Motor neuron (in vitro differentiated cells): ENCODE measurements around the gene NFIB. TPM values are rescaled to one million over a fixed set of nuclear protein-coding genes. Genes with fewer than 3 reads are reported as not detected.
A peak's percentile ranks its signal among the peaks of the same experiment; 100 is the strongest.

Experiments used
- ATAC-seq, 8 experiments: fragments of 200-7000 bp; cut with Tn5 transposase; replicated peaks in 6 of 8; 2 replicates each; pipeline ENCODE4 v1.8.0; 2021; ENCODE audit warnings: mild to moderate bottlenecking in 8 of 8, moderate library complexity in 8 of 8
- H3K27ac ChIP-seq, 2 donors: fragments of 250-450 bp; sonication (Bioruptor Pico); 2 replicates each; pipeline ENCODE4 v1.9.0; 2021; ENCODE audit warnings: antibody characterized with exemption in 2 of 2, mild to moderate bottlenecking in 2 of 2, moderate library complexity in 1 of 2
- H3K4me1 ChIP-seq, 2 donors: fragments of 250-450 bp; sonication (Bioruptor Pico); replicated peaks in 1 of 2; 2 replicates each; pipeline ENCODE4 v1.6.1; 2021; ENCODE audit warnings: antibody characterized with exemption in 2 of 2, mild to moderate bottlenecking in 2 of 2, moderate library complexity in 1 of 2
- H3K4me3 ChIP-seq, 5 donors: fragments of 250-450 bp; sonication (Bioruptor Pico); 2 replicates each; pipeline ENCODE4 v1.9.0; 2021; ENCODE audit warnings: antibody characterized with exemption in 5 of 5, mild to moderate bottlenecking in 5 of 5, moderate library complexity in 4 of 5
- WGBS, 10 experiments: fragments of 450-650 bp; shearing (Covaris generic); methylation state at CpG; one replicate each; pipeline ENCODE4 v1.0.0; 2022; 5-methylcytosine and 5-hydroxymethylcytosine counted together
- in situ Hi-C, 9 experiments: fragments of 400-800 bp; cut with MboI; loops; one replicate each; pipeline ENCODE4 v1.15.0; 2021; ENCODE audit warnings: low sequenced_read_pairs in 9 of 9, low pct_unique_long_range_greater_than_20kb in 2 of 9; ENCODE audit not compliant: unreplicated experiment in 9 of 9
- total RNA-seq, 8 experiments: library from RNA; unstranded; fragments of 300-600 nt; gene quantifications; 2 replicates each; pipeline versions ENCODE4 v1.2.3 to v1.2.4, GENCODE V29; 2022

NFIB gene
- total RNA-seq, 8 experiments from 2014 or later, result 0.67 to 112 (median 13.0) TPM

DNA sequence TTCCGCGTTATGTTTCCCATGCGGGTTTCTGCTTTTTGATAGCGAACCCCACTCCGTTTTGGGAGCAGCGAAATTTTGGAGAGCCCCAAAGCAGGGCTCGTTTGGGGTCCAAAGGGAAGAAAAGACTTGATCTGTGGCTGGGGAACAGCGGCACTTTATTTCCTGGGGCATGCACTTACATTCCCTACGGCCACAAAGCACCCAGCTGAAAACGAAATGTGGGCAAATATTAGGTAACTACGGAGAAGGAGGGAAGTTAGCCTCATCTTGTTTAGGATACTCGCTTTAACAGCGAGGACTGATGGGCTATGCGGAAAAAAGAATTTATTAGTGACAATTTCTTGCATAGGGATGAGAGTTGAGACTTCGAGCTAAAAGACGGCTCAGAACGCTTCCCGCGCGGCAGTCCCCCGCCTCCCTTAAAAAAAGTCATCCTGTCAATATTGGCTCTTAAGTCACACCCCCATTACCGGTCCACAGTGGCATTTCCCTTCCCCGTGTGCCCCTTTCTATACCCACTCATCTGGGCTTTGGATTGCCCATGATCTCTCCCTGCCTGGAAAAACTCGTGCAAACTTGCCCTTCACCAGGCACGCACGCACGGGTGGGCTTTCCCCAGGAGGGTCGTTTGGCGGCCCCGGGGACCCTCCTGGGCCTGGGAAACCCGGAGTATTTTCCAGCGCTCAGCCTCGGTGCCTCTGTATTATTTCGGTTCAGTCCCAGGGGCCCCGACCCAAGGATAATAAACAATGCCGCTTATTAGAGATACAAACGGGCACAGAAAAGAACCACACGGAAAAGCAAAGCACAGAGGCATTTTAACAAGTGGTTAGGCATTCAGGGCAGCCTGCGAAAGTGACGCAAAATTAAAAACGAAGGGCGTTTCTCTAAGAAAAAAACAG, 35.8 kb upstream of the NFIB start:
- Histone ChIP-seq H3K4me3 (peak overlapping the region in 1 of 5 donors; percentile 30), H3K4me1 (peaks cover 13 to 32% of the 10 kb centered on the region in 2 donors), H3K27ac (no peak overlapping the region)
- 0 to 93% (median 9%) methylated on average over 2 to 32 of the region's 42 CpGs for WGBS, 10 experiments
- in situ Hi-C loops, result loop anchor here in 5 of 9 experiments (25.0 kb wide), 1 partner anchor 912 kb away; no protein-coding TSS in a partner anchor
- ATAC-seq, result no peak

DNA sequence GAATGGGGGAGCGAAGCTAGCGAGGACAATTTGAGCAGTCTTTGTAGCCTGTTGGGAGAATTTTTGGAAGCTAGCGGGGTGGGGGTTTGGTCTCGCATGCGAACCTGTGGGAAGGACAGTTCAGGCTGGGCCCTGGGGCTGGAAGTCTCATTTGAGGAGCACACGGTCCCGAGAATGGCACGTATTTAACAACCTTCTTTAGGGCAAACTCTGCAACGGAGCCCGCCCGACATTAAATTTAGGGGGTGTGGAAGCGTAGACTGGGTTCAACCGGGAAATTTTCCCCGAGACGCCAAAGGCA, 35.2 kb upstream of the NFIB start:
- ATAC-seq, result no peak
- H3K4me3 ChIP-seq, result peak overlapping the region in 2 of 5 donors; percentile 26 to 30
- WGBS, 10 experiments, result 0 to 83% (median 4%) methylated on average over 2 to 12 of the region's 15 CpGs; no CpG with 5 or more reads in 1 of the 10 experiments
- in situ Hi-C loops, result loop anchor here in 1 of 9 experiments (25.0 kb wide), 1 partner anchor 912 kb away; no protein-coding TSS in a partner anchor
- H3K27ac ChIP-seq, result no peak overlapping the region
- H3K4me1 ChIP-seq, result peaks cover 13 to 37% of the 10 kb centered on the region in 2 donors

DNA sequence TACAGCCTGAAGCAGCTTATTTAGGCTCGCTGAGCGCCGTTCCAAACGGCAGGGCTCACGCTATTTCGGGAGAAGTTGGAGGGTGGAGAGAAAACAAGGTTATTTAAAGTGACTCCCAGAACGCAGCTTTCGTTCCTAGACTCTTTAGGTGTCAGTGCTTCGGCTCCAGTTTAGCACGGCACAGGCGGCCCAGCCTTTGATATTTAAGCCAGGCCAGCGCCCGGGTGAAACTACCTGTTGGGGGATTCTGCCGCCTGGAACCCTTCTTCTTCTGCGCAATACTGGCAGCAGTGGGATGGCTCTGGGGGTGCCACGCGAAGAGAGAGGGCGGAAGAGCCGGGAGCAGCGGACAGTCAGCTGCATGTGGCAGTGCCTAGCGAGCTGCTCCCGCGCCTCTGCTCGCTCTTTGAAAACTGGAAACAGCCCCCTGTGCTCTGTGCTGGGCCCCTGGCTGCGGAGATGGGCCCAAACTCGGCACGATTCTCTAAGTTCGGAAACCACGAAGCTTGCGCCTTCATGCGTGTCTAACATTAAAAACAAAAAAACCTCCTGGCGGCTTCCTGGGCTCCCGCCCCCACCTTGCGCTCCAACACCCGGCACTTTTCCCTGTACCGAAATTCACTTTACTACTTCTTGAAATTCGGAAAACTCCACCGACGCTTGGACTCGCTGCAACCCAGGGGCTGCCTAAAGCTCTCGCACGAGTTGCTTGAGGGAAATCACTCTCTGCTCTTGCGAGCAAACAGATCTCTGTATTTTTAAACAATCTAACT, 34.6 kb upstream of the NFIB start:
- ATAC-seq, result peak in 7 of 8 experiments; percentile 2 to 32 (median 24)
- in situ Hi-C loops, result loop anchor here in 1 of 9 experiments (25.0 kb wide), 1 partner anchor 911 kb away; no protein-coding TSS in a partner anchor
- 0 to 28% (median 2%) methylated on average over 1 to 23 of the region's 43 CpGs for whole genome bisulfite sequencing, 10 experiments
- Histone ChIP-seq H3K4me1 (peaks cover 13 to 39% of the 10 kb centered on the region in 2 donors), H3K27ac (no peak overlapping the region), H3K4me3 (peak overlapping the region in 3 of 5 donors; percentile 26 to 31 (median 30))

DNA sequence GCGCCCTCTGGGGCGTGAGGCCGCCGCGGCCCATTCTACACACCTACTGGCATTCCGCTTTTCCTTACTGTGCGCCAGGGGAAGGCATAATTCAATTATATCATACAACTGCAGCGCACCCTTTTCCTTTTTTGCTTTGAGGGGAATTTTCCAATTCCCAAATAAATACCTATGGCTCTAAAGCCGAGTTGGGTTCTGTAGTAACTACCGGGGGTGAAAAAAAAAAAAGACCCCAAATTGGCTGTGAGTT, 34.1 kb upstream of the NFIB start:
- H3K4me1 ChIP-seq, result peaks cover 13 to 39% of the 10 kb centered on the region in 2 donors
- in situ Hi-C loops, result loop anchor here in 1 of 9 experiments (25.0 kb wide), 1 partner anchor 911 kb away; no protein-coding TSS in a partner anchor
- no peak overlapping the region for H3K27ac ChIP-seq

DNA sequence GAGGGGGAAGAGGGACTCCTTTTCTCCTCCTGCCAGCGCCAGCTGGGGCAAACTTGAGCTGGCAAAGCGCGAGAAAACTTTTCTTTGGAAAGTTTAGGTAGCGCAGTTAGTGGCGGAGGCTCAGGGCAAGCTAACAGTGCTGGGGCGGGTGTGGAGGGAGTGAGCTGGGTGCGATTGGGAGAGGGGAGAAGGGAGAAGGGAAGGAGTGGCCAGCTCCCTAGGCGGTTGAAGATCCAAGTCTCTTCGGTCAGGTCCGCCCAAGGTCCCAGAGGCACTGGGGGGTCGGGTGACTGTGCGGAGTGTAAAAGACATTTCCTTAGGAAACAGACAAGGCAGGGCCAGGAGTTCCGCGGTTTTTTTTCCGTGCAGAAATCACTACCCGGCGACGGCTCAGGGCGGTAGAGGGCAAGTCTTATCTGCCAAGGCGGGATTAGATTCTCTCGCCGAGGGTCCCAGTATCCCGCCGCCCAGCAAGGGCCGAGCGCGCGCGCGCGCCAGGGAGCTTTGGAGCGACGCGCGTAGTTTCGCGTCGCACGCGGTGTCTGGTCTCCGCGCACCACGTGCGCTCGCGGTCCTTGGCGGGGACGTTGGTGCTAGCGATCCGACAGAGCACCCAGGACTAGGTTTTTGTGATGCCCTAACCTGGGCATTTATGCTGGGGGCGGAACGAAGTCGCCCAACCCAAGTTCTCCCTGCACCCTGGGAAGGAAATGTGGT, 33.6 kb upstream of the NFIB start:
- whole genome bisulfite sequencing, 10 experiments, result 0 to 7% (median 3%) methylated on average over 4 to 31 of the region's 53 CpGs; no CpG with 5 or more reads in 7 of the 10 experiments

More for the DNA sequence above, 34.1 kb upstream of the NFIB start:
- peak; percentile 21 to 70 (median 40) for ATAC-seq
- WGBS, 10 experiments, result 0 to 17% (median 4%) methylated on average over 1 to 7 of the region's 10 CpGs; no CpG with 5 or more reads in 3 of the 10 experiments
- H3K4me3 ChIP-seq, result peak overlapping the region in 4 of 5 donors; percentile 12 to 31 (median 28)

DNA sequence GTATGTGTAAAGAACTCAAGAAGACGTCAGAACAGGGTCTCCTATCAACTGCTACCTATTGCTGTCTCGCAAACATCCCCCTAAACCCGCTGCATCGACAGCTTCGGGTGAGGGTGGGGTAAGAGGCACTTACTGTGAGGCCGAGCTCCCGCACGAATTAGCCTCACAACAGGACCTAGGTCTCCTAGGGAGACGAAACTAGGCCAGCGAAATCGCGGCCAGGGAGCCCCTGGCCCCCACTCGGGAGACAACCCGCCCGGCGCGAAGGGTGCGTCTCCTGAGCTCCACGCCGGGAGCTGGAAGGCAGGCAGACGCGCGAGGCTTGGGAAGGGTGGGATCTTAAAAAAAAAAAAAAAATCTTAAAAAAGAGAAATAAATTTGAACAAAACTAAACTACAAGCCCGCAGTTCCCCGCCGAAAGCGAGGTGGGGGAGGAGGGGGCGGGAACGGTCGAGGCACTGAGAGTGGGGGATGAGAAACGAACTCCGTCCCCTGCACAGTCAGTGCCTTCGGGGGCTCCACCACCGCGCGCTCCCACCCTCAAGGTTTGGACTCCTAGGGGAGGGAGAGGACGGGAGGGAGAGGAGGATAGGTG, 33.0 kb upstream of the NFIB start:
- no peak overlapping the region for H3K27ac ChIP-seq
- 0 to 58% (median 20%) methylated on average over 1 to 15 of the region's 37 CpGs; no CpG with 5 or more reads in 5 of the 10 experiments for WGBS, 10 experiments
- peak in 5 of 8 experiments; percentile 2 to 39 (median 6) for ATAC-seq
- peak overlapping the region in 1 of 5 donors; percentile 26 for H3K4me3 ChIP-seq
- H3K4me1 ChIP-seq, result peaks cover 13 to 39% of the 10 kb centered on the region in 2 donors
- in situ Hi-C loops, result loop anchor here in 1 of 9 experiments (25.0 kb wide), 1 partner anchor 910 kb away; no protein-coding TSS in a partner anchor

More for the DNA sequence above, 33.6 kb upstream of the NFIB start:
- peak; percentile 9 to 81 (median 43) for ATAC-seq
- in situ Hi-C loops, result loop anchor here in 1 of 9 experiments (25.0 kb wide), 1 partner anchor 910 kb away; no protein-coding TSS in a partner anchor
- Histone ChIP-seq H3K4me3 (peak overlapping the region in 4 of 5 donors; percentile 12 to 31 (median 28)), H3K27ac (no peak overlapping the region), H3K4me1 (peaks cover 13 to 39% of the 10 kb centered on the region in 2 donors)

DNA sequence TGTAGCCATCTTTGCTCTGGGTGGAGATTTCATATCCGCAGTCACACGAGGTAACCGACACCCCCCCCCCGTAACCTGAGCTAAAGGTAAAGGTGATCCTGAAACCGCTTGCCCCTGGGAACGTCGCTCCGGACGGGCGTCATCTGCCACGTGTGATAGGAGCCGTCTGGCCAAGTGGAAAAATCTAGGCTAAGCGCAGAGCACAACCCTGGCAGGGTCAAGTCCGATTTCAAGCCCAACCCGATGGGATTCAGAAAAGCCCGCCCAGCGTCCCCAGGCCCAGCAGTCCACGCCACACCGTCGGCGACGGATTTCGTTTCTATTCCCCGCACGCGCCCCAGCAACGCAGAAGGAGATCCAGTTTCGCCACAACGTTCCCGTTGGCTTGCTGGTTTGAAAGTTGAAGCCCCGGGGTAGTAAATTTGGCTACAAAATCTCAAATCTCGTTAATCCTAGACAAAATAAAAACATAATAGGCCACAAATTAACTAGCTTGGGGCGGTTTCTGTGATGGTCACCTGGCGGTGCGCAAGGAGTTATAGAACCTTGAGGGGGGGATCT, 32.4 kb upstream of the NFIB start:
- 0 to 96% (median 13%) methylated on average over 1 to 27 of the region's 35 CpGs; no CpG with 5 or more reads in 3 of the 10 experiments for WGBS, 10 experiments
- H3K27ac ChIP-seq, result no peak overlapping the region
- H3K4me3 ChIP-seq, result peak overlapping the region in 3 of 5 donors; percentile 5 to 21 (median 6)
- peak in 3 of 8 experiments; percentile 16 to 29 (median 25) for ATAC-seq
- in situ Hi-C loops, result loop anchor here in 1 of 9 experiments (25.0 kb wide), 1 partner anchor 909 kb away; no protein-coding TSS in a partner anchor
- H3K4me1 ChIP-seq, result peaks cover 13 to 39% of the 10 kb centered on the region in 2 donors

DNA sequence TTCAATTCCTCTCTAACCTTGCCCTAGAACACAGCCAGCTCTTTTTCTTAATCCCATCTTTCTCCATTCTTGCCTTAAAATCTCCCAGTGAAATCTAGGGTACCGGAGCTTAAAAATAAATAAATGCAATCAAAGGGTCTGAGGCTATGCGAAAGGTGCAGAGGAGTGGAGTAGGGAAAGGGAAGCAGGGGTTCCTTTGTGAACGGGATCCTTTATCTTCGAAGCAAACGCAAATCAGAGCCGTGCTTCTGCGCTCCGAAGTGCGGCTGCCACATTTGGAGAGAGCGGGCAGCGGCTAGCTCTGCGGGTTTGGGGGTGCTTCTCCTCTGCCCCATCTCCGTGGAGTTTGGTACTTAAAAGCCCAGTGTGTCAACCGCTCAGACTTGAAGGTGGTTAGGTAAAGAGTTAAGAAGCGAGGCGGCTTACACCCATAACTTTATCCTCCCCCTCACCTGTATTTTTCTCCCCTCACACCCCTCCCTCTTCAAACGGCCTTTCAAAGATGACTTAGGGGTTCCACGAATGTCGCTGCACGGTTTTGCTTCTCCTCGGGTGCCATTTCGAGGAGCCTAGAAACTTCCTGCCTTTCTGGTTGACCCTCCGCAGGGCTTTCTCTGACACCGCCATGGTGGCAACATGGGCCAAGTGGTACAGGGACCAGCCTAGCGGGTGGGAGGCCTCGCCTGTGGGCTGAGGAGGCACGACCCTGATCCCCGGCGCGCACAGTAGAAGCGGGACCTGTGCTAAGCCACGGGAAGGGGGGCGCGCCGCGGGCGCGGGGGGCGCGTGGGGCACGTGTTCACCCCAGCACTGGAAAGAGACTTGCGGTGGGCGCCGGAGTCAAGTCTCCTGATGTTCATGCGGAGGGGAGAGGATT, 31.7 kb upstream of the NFIB start:
- peak in 4 of 8 experiments; percentile 7 to 38 (median 30) for ATAC-seq
- WGBS, 10 experiments, result 3 to 100% (median 87%) methylated on average over 1 to 14 of the region's 45 CpGs; no CpG with 5 or more reads in 3 of the 10 experiments
- in situ Hi-C loops, result loop anchor here in 1 of 9 experiments (25.0 kb wide), 1 partner anchor 908 kb away; no protein-coding TSS in a partner anchor
- peaks cover 13 to 39% of the 10 kb centered on the region in 2 donors for H3K4me1 ChIP-seq
- H3K27ac ChIP-seq, result no peak overlapping the region
- peak overlapping the region in 3 of 5 donors; percentile 3 to 21 (median 6) for H3K4me3 ChIP-seq

DNA sequence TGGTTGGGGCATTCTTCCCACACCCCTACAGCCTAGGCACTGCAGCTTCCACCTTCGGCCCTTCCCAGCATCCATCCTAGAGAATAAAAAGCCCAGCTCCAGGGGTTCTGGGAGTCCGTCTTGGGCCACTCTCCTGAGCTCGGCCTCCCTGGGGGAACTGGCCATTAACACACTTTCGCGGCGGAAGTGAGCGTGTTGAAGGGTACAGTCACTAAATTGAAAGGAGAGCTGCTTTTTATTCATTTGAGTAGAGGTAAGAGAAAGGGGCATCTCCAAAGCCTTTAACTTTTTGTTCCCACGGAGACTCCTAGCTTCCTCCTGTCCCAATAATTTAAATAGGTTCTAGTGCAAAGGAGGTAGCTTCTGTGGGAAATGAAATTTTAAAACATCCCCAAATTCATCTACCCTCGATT, 31.0 kb upstream of the NFIB start:
- H3K4me1 ChIP-seq, result peaks cover 13 to 39% of the 10 kb centered on the region in 2 donors
- ATAC-seq, result no peak
- H3K4me3 ChIP-seq, result no peak overlapping the region
- in situ Hi-C loops, result loop anchor here in 1 of 9 experiments (25.0 kb wide), 1 partner anchor 908 kb away; no protein-coding TSS in a partner anchor
- no peak overlapping the region for H3K27ac ChIP-seq
- 0 to 88% (median 11%) methylated on average over 2 to 9 of the region's 9 CpGs for WGBS, 10 experiments

DNA sequence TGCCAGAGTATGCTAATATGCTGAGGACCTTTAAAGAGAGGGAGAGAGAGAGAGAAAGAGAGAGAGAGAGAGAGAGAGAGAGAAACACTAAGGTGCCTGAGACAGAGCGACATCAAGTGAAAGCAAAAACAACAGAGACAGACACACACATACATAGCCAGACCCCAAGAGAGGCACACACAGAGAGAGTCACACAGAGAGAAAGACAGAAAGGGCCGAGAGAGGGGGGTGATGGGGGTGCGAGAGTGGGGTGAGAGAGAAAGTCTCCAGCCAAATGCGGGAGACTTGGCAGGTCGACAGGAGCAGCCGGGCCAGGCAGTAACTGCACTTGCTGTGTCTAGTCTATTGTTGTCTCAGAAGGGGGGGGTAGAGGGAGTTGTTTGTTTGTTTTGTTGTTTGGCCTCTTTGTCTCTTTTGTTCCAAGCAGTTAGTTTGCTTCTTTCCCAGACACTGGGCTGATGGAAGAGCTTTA, 30.1 kb upstream of the NFIB start:
- in situ Hi-C loops, result loop anchor here in 1 of 9 experiments (25.0 kb wide), 1 partner anchor 907 kb away; no protein-coding TSS in a partner anchor
- no peak overlapping the region for H3K4me3 ChIP-seq
- peaks cover 13 to 32% of the 10 kb centered on the region in 2 donors for H3K4me1 ChIP-seq
- peak in 4 of 8 experiments; percentile 24 to 40 (median 28) for ATAC-seq
- 0 to 51% (median 38%) methylated on average over 1 to 3 of the region's 6 CpGs; no CpG with 5 or more reads in 2 of the 10 experiments for WGBS, 10 experiments
- H3K27ac ChIP-seq, result no peak overlapping the region
